Measurements from ENCODE around the gene C11orf91.

DNA sequence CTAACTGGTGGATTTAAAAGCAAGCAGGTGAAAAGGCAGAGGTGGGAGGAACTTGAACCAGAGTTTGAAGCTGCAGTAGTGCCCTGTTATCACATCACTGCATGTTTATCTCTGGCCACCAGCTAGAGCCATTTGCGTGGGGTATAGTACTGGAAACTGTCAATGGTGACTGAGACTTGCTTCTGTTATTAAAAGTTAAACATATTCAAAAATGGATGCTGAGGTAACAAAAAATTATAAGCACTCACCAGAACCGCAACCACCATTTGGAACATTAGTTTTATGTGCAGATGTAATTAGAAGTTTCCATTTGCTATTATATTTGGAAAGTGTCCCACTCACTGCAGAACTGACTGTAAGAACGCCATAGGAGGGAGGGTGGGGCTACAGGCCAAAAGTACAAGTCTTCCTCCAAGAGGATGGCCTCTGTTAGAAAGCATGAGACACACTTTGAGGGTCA lies 36.8 kb upstream of the C11orf91 start:
- no peak for TF ChIP-seq SIN3A (IDR thresholded peaks at IDR 0.05; ENCODE audit: borderline replicate concordance, insufficient read depth, low read depth, low read length)
- TF ChIP-seq, protein P1, sequence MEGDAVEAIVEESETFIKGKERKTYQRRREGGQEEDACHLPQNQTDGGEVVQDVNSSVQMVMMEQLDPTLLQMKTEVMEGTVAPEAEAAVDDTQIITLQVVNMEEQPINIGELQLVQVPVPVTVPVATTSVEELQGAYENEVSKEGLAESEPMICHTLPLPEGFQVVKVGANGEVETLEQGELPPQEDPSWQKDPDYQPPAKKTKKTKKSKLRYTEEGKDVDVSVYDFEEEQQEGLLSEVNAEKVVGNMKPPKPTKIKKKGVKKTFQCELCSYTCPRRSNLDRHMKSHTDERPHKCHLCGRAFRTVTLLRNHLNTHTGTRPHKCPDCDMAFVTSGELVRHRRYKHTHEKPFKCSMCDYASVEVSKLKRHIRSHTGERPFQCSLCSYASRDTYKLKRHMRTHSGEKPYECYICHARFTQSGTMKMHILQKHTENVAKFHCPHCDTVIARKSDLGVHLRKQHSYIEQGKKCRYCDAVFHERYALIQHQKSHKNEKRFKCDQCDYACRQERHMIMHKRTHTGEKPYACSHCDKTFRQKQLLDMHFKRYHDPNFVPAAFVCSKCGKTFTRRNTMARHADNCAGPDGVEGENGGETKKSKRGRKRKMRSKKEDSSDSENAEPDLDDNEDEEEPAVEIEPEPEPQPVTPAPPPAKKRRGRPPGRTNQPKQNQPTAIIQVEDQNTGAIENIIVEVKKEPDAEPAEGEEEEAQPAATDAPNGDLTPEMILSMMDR (IDR thresholded peaks at IDR 0.05), result no peak
- TF ChIP-seq, protein P2, sequence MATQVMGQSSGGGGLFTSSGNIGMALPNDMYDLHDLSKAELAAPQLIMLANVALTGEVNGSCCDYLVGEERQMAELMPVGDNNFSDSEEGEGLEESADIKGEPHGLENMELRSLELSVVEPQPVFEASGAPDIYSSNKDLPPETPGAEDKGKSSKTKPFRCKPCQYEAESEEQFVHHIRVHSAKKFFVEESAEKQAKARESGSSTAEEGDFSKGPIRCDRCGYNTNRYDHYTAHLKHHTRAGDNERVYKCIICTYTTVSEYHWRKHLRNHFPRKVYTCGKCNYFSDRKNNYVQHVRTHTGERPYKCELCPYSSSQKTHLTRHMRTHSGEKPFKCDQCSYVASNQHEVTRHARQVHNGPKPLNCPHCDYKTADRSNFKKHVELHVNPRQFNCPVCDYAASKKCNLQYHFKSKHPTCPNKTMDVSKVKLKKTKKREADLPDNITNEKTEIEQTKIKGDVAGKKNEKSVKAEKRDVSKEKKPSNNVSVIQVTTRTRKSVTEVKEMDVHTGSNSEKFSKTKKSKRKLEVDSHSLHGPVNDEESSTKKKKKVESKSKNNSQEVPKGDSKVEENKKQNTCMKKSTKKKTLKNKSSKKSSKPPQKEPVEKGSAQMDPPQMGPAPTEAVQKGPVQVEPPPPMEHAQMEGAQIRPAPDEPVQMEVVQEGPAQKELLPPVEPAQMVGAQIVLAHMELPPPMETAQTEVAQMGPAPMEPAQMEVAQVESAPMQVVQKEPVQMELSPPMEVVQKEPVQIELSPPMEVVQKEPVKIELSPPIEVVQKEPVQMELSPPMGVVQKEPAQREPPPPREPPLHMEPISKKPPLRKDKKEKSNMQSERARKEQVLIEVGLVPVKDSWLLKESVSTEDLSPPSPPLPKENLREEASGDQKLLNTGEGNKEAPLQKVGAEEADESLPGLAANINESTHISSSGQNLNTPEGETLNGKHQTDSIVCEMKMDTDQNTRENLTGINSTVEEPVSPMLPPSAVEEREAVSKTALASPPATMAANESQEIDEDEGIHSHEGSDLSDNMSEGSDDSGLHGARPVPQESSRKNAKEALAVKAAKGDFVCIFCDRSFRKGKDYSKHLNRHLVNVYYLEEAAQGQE (IDR thresholded peaks at IDR 0.05; ENCODE audit: insufficient read depth in 1 of 2, low read depth in 2 of 2, low read length in 1 of 2), result no peak
- no peak for TF ChIP-seq POLR2AphosphoS5 (IDR thresholded peaks at IDR 0.05; ENCODE audit: low read depth, low read length)
